Neural cell (in vitro differentiated cells): ENCODE measurements around the gene CAST. TPM values are rescaled to one million over a fixed set of nuclear protein-coding genes. Genes with fewer than 3 reads are reported as not detected.

ENCODE experiments used
- H2AFZ ChIP-seq: fragments of 200-600, 300-800 bp; sonication (generic), shearing (Covaris generic); 2 replicates; pipeline ENCODE4 v1.6.0; 2014; ENCODE audit warnings: low read depth, mild to moderate bottlenecking, antibody characterized with exemption, low read length, moderate library complexity
- H3F3A ChIP-seq: fragments of 200-600 bp; shearing (Covaris generic); 2 replicates; pipeline ENCODE4 v1.6.1; 2016; ENCODE audit warnings: mild to moderate bottlenecking, moderate library complexity, mixed read lengths, antibody characterized with exemption, low read length; ENCODE audit not compliant: insufficient read depth, poor library complexity, severe bottlenecking
- H3K27ac ChIP-seq: fragments of 200-600, 300-800 bp; sonication (generic), shearing (Covaris generic); 2 replicates; pipeline ENCODE4 v1.5.1; 2014; ENCODE audit warnings: mild to moderate bottlenecking, low read length, moderate library complexity
- H3K27me3 ChIP-seq: fragments of 300-800, 200-600 bp; sonication (generic), shearing (Covaris generic); 2 replicates; pipeline ENCODE4 v1.6.0; 2014; ENCODE audit warnings: mild to moderate bottlenecking, low read depth, low read length, moderate library complexity; ENCODE audit not compliant: insufficient read depth
- H3K36me3 ChIP-seq: fragments of 300-800, 200-600 bp; sonication (generic), shearing (Covaris generic); 2 replicates; pipeline ENCODE4 v1.5.1; 2014; ENCODE audit warnings: mild to moderate bottlenecking, antibody characterized with exemption, low read length, moderate library complexity; ENCODE audit not compliant: insufficient read depth
- H3K4me2 ChIP-seq: fragments of 300-800, 200-600 bp; sonication (generic), shearing (Covaris generic); 2 replicates; pipeline ENCODE4 v1.6.0; 2014; ENCODE audit warnings: mild to moderate bottlenecking, low read length
- H3K4me3 ChIP-seq: fragments of 300-800, 200-600 bp; sonication (generic), shearing (Covaris generic); 2 replicates; pipeline ENCODE4 v1.5.1; 2014; ENCODE audit warnings: mild to moderate bottlenecking, low read length, moderate library complexity
- H3K79me2 ChIP-seq: fragments of 200-600 bp; shearing (Covaris generic); replicated peaks from 2 replicates; pipeline ENCODE4 v1.6.0; 2014; ENCODE audit warnings: mild to moderate bottlenecking, low read length, moderate library complexity; ENCODE audit not compliant: insufficient read depth
- H3K9ac ChIP-seq: fragments of 300-800, 200-600 bp; sonication (generic), shearing (Covaris generic); 2 replicates; pipeline ENCODE4 v1.6.1; 2016; ENCODE audit warnings: mild to moderate bottlenecking, low read length, mixed read lengths
- H3K9me2 ChIP-seq: fragments of 200-600 bp; shearing (Covaris generic); 2 replicates; pipeline ENCODE4 v1.6.1; 2016; ENCODE audit warnings: mild to moderate bottlenecking, low read length, mixed read lengths; ENCODE audit not compliant: insufficient read depth
- H3K9me3 ChIP-seq: fragments of 200-600, 300-800 bp; sonication (generic), shearing (Covaris generic); 2 replicates; pipeline ENCODE4 v1.6.1; 2016; ENCODE audit warnings: mild to moderate bottlenecking, mixed run types, low read length, moderate library complexity, mixed read lengths
- H4K20me1 ChIP-seq: fragments of 200-600 bp; shearing (Covaris generic); 2 replicates; pipeline ENCODE4 v1.6.1; 2016; ENCODE audit warnings: mild to moderate bottlenecking, mixed run types; ENCODE audit not compliant: insufficient read depth
- CTCF ChIP-seq: fragments of 450-650 bp; IDR thresholded peaks from 2 replicates; pipeline ENCODE4 v1.5.1; 2014; ENCODE audit warnings: antibody characterized with exemption, mild to moderate bottlenecking, moderate library complexity; ENCODE audit not compliant: poor library complexity, severe bottlenecking
- EP300 ChIP-seq: fragments of 450-650 bp; conservative IDR thresholded peaks from 2 replicates; pipeline ENCODE4 v1.6.1; 2014; ENCODE audit warnings: antibody characterized with exemption, mild to moderate bottlenecking, moderate library complexity; ENCODE audit not compliant: poor library complexity, severe bottlenecking
- EZH2 ChIP-seq: fragments of 200-600, 300-800 bp; shearing (Covaris generic), sonication (generic); IDR thresholded peaks from 2 replicates; pipeline ENCODE4 v1.6.1; 2014; ENCODE audit warnings: antibody characterized with exemption, low read length, borderline replicate concordance, mild to moderate bottlenecking; ENCODE audit not compliant: insufficient read depth, poor library complexity, severe bottlenecking
- MXI1 ChIP-seq: fragments of 450-650 bp; conservative IDR thresholded peaks from 2 replicates; pipeline ENCODE4 v1.6.1; 2014; ENCODE audit warnings: antibody characterized with exemption, mild to moderate bottlenecking; ENCODE audit not compliant: poor library complexity, severe bottlenecking
- POLR2AphosphoS5 ChIP-seq: IDR thresholded peaks from 2 replicates; pipeline ENCODE4 v1.6.1; 2012
- RAD21 ChIP-seq: fragments of 450-650 bp; conservative IDR thresholded peaks from 2 replicates; pipeline ENCODE4 v1.6.1; 2014; ENCODE audit warnings: antibody characterized with exemption, mild to moderate bottlenecking, moderate library complexity
- REST ChIP-seq: IDR thresholded peaks from 2 replicates; pipeline ENCODE4 v1.6.1; 2012; ENCODE audit warnings: borderline replicate concordance
- SMC3 ChIP-seq: fragments of 450-650 bp; conservative IDR thresholded peaks from 2 replicates; pipeline ENCODE4 v1.6.1; 2014; ENCODE audit warnings: antibody characterized with exemption, mild to moderate bottlenecking, moderate library complexity; ENCODE audit not compliant: poor library complexity
- TAF1 ChIP-seq: IDR thresholded peaks from 2 replicates; pipeline ENCODE4 v1.6.1; 2012; ENCODE audit warnings: low read depth
- polyA plus RNA-seq: library from polyadenylated mRNA; depleted of rRNA; stranded (reverse); fragments of >200 nt; gene quantifications from 2 replicates; pipeline ENCODE4 v1.2.3, GENCODE V29; 2014

The CAST gene
- polyA plus RNA-seq, 1 donor from 2014 or later: 8.4 TPM

- Histone ChIP-seq H3K36me3 (no peaks in the 10 kb centered on the region), H2AFZ (no peak overlapping the region), H3K9me2 (no peaks in the 10 kb centered on the region), H3K27me3 (no peaks in the 10 kb centered on the region), H3K9ac (no peak overlapping the region), H3K4me3 (no peak overlapping the region), H3K9me3 (no peaks in the 10 kb centered on the region), H3K79me2 (no peaks in the 10 kb centered on the region), H4K20me1 (no peaks in the 10 kb centered on the region), H3F3A (no peaks in the 10 kb centered on the region), H3K4me2 (no peak overlapping the region), H3K27ac (no peak overlapping the region)
- TF ChIP-seq MXI1: no peak
- TF ChIP-seq TAF1: no peak
- no peak for TF ChIP-seq CTCF
These were observed 58.2 kb downstream of the CAST start for GRCh38 chr5:96720408-96720807.

- no peak for TF ChIP-seq MXI1
- no peak for TF ChIP-seq RAD21
- TF ChIP-seq EP300: no peak
- TF ChIP-seq POLR2AphosphoS5: no peak
- TF ChIP-seq CTCF: no peak
- TF ChIP-seq SMC3: no peak
- no peak for TF ChIP-seq TAF1
- no peak for TF ChIP-seq REST
- no peak for TF ChIP-seq EZH2
- Histone ChIP-seq H3K4me2 (no peak overlapping the region), H3K9me2 (no peaks in the 10 kb centered on the region), H3K36me3 (no peaks in the 10 kb centered on the region), H3K79me2 (no peaks in the 10 kb centered on the region), H3K27me3 (no peaks in the 10 kb centered on the region), H3K4me3 (no peak overlapping the region), H3F3A (no peaks in the 10 kb centered on the region), H3K9ac (no peak overlapping the region), H2AFZ (no peak overlapping the region), H3K27ac (no peak overlapping the region), H4K20me1 (no peaks in the 10 kb centered on the region), H3K9me3 (no peaks in the 10 kb centered on the region)
These were observed 59.3 kb downstream of the CAST start for GRCh38 chr5:96721351-96721977.
